A549 (cell line): ENCODE data around the gene AP3S2.

Experiments used
- KDM1A ChIP-seq: fragments of 200-600 bp; sonication (generic); IDR thresholded peaks from 2 replicates; pipeline ENCODE4 v1.6.1; 2016; ENCODE audit warnings: low read depth, mild to moderate bottlenecking
- TF ChIP-seq, protein P1 (sequence below): fragments of >200 bp; sonication (Bioruptor Twin); formaldehyde crosslinking; IDR thresholded peaks from 3 replicates; pipeline ENCODE4 v1.5.1; 2016

DNA sequence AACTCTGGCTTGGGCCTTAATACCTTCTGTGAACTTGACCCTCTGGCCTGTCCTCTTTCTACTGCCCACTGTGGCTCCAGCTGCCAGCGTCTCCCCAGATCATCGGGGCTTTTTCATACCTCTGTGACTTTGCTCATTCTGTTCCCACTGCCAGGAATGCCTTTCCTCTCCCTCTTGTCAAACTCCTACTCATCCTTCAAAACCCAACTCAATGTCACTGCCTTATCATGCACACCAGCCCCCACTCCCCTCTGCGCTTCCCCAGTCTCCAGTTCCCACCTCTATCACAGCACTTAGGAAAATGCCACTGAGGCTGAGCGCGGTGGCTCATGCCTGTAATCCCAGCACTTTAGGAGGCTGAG lies 84.0 kb downstream of the AP3S2 start:
- TF ChIP-seq, protein P1, sequence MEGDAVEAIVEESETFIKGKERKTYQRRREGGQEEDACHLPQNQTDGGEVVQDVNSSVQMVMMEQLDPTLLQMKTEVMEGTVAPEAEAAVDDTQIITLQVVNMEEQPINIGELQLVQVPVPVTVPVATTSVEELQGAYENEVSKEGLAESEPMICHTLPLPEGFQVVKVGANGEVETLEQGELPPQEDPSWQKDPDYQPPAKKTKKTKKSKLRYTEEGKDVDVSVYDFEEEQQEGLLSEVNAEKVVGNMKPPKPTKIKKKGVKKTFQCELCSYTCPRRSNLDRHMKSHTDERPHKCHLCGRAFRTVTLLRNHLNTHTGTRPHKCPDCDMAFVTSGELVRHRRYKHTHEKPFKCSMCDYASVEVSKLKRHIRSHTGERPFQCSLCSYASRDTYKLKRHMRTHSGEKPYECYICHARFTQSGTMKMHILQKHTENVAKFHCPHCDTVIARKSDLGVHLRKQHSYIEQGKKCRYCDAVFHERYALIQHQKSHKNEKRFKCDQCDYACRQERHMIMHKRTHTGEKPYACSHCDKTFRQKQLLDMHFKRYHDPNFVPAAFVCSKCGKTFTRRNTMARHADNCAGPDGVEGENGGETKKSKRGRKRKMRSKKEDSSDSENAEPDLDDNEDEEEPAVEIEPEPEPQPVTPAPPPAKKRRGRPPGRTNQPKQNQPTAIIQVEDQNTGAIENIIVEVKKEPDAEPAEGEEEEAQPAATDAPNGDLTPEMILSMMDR: no peak
- no peak for TF ChIP-seq KDM1A
